ENCODE results near the gene CIP2A. TPM values are rescaled to one million over a fixed set of nuclear protein-coding genes. Genes with fewer than 3 reads are reported as not detected.
"Not testable (repeated sequence)": the region's sequence is repeated elsewhere in the genome, so short reads cannot be mapped to it uniquely, and the experiment has no call there.

CIP2A gene
- total RNA-seq (2014; rRNA removed; shearing (Covaris generic)) (13.7 and 13.9 TPM in 2 replicates), polyA plus RNA-seq (2016; fragmentation: Nextera tagmentation; extraction: Ambion mirVana) (9.7 and 10.5 TPM in 2 replicates)

GRCh38 chr3:108589081-108589997 is at the start of gene CIP2A, which contains the start of gene DZIP3:
CIP2A (minus strand) TSS chr3:108589438; CDS start chr3:108589375, 63 bp downstream.
DZIP3 (plus strand) TSS chr3:108589722; CDS start chr3:108605407, 15,685 bp downstream.
- H3K9me3 ChIP-seq (ENCODE audit: low read depth) = no peaks in the 10 kb centered on the region
- H3K79me2 ChIP-seq (ENCODE audit: insufficient read depth) = peaks cover 48% of the 10 kb centered on the region
- no peaks in the 10 kb centered on the region for H3K36me3 ChIP-seq (ENCODE audit: low read depth)
- in situ Hi-C loops (cut with MboI) = no loop called here
- H3K9me2 ChIP-seq (ENCODE audit: insufficient read depth) = no peaks in the 10 kb centered on the region
- peak within 1 kb of the TSS; percentile 98 for H3K4me3 ChIP-seq
- no peak for TF ChIP-seq EZH2 (IDR thresholded peaks at IDR 0.05; ENCODE audit: insufficient read depth, poor library complexity, severe bottlenecking)
- TF ChIP-seq EZH2phosphoT487 (IDR thresholded peaks at IDR 0.05; ENCODE audit: insufficient read depth, low read depth) = no peak
- H3K4me2 ChIP-seq (ENCODE audit: unreplicated experiment) = peak within 1 kb of the TSS; percentile 97
- H3K27me3 ChIP-seq (replicated peaks; ENCODE audit: insufficient read depth) = no peaks in the 10 kb centered on the region
- peaks cover 7% of the 10 kb centered on the region; the same call in 1 of the 2 replicates for H3F3A ChIP-seq (ENCODE audit: insufficient read depth)
- H3K4me1 ChIP-seq (ENCODE audit: insufficient read depth) = peaks cover 22% of the 10 kb centered on the region; the same call in 1 of the 2 replicates
- H2AFZ ChIP-seq = peak within 1 kb of the TSS; percentile 99
- WGBS, 2 experiments (ENCODE audit: low coverage in 1 of 2, low lambda C conversion rate in 2 of 2, missing lambda C conversion rate in 2 of 2) = 0 to 1% methylated on average over 59 of the region's 59 CpGs
- H4K20me1 ChIP-seq (ENCODE audit: insufficient read depth) = no peaks in the 10 kb centered on the region
- peak within 1 kb of the TSS; percentile 91 for H3K27ac ChIP-seq
- DNase-seq = peak; percentile 94
- peak within 1 kb of the TSS; percentile 94 for H3K9ac ChIP-seq

GRCh38 chr3:108629974-108630373 is 40.7 kb upstream of the CIP2A start:
- Histone ChIP-seq H3K4me2 (ENCODE audit: unreplicated experiment) (no peak overlapping the region), H3K27me3 (replicated peaks; ENCODE audit: insufficient read depth) (no peaks in the 10 kb centered on the region), H2AFZ (no peak overlapping the region), H3K36me3 (ENCODE audit: low read depth) (no peaks in the 10 kb centered on the region), H4K20me1 (ENCODE audit: insufficient read depth) (no peaks in the 10 kb centered on the region), H3K9me2 (ENCODE audit: insufficient read depth) (no peaks in the 10 kb centered on the region), H3F3A (ENCODE audit: insufficient read depth) (no peaks in the 10 kb centered on the region), H3K9ac (no peak overlapping the region), H3K79me2 (ENCODE audit: insufficient read depth) (no peaks in the 10 kb centered on the region), H3K4me3 (no peak overlapping the region), H3K4me1 (ENCODE audit: insufficient read depth) (no peaks in the 10 kb centered on the region), H3K9me3 (ENCODE audit: low read depth) (no peaks in the 10 kb centered on the region), H3K27ac (no peak overlapping the region)
- TF ChIP-seq EZH2phosphoT487 (IDR thresholded peaks at IDR 0.05; ENCODE audit: insufficient read depth, low read depth) (no peak), EZH2 (IDR thresholded peaks at IDR 0.05; ENCODE audit: insufficient read depth, poor library complexity, severe bottlenecking) (no peak)
- DNase-seq = no peak
- in situ Hi-C loops (cut with MboI) = no loop called here
- 84 to 89% methylated on average over 1 of the region's 1 CpG for WGBS, 2 experiments (ENCODE audit: low coverage in 1 of 2, low lambda C conversion rate in 2 of 2, missing lambda C conversion rate in 2 of 2)

- WGBS, 2 experiments (ENCODE audit: low coverage in 1 of 2, low lambda C conversion rate in 2 of 2, missing lambda C conversion rate in 2 of 2) = 58 to 59% methylated on average over 3 of the region's 3 CpGs
- in situ Hi-C loops (cut with MboI) = no loop called here
- H3K79me2 ChIP-seq (ENCODE audit: insufficient read depth) = no peaks in the 10 kb centered on the region
- H3K9ac ChIP-seq = no peak overlapping the region
- H3K4me1 ChIP-seq (ENCODE audit: insufficient read depth) = no peaks in the 10 kb centered on the region
- TF ChIP-seq EZH2 (IDR thresholded peaks at IDR 0.05; ENCODE audit: insufficient read depth, poor library complexity, severe bottlenecking) (no peak), EZH2phosphoT487 (IDR thresholded peaks at IDR 0.05; ENCODE audit: insufficient read depth, low read depth) (no peak)
- H3K27ac ChIP-seq = no peak overlapping the region
- no peak overlapping the region for H3K4me3 ChIP-seq
- no peak overlapping the region for H3K4me2 ChIP-seq (ENCODE audit: unreplicated experiment)
- H3K27me3 ChIP-seq (replicated peaks; ENCODE audit: insufficient read depth) = no peaks in the 10 kb centered on the region
- no peak overlapping the region for H2AFZ ChIP-seq
- H3K9me2 ChIP-seq (ENCODE audit: insufficient read depth) = no peaks in the 10 kb centered on the region
- DNase-seq = no peak
- H3K9me3 ChIP-seq (ENCODE audit: low read depth) = no peaks in the 10 kb centered on the region
- H4K20me1 ChIP-seq (ENCODE audit: insufficient read depth) = no peaks in the 10 kb centered on the region
- no peaks in the 10 kb centered on the region for H3K36me3 ChIP-seq (ENCODE audit: low read depth)
- H3F3A ChIP-seq (ENCODE audit: insufficient read depth) = no peaks in the 10 kb centered on the region
Measured at GRCh38 chr3:108623504-108623903, 34.3 kb upstream of the CIP2A start.

GRCh38 chr3:108620250-108620649 is 31.0 kb upstream of the CIP2A start:
- DNase-seq = no peak
- H3K36me3 ChIP-seq (ENCODE audit: low read depth) = no peaks in the 10 kb centered on the region
- 78 to 91% methylated on average over 1 of the region's 1 CpG for whole genome bisulfite sequencing, 2 experiments (ENCODE audit: low coverage in 1 of 2, low lambda C conversion rate in 2 of 2, missing lambda C conversion rate in 2 of 2)

GRCh38 chr3:108616090-108616489 is 26.9 kb upstream of the CIP2A start:
- H3F3A ChIP-seq (ENCODE audit: insufficient read depth); in situ Hi-C loops (cut with MboI): not testable (repeated sequence)

More at GRCh38 chr3:108620250-108620649, 31.0 kb upstream of the CIP2A start:
- Histone ChIP-seq H3K9me2 (ENCODE audit: insufficient read depth) (no peaks in the 10 kb centered on the region), H4K20me1 (ENCODE audit: insufficient read depth) (no peaks in the 10 kb centered on the region), H3K79me2 (ENCODE audit: insufficient read depth) (no peaks in the 10 kb centered on the region), H3K27me3 (replicated peaks; ENCODE audit: insufficient read depth) (no peaks in the 10 kb centered on the region), H3K9me3 (ENCODE audit: low read depth) (no peaks in the 10 kb centered on the region), H3K4me1 (ENCODE audit: insufficient read depth) (no peaks in the 10 kb centered on the region), H3K9ac (no peak overlapping the region), H3K4me2 (ENCODE audit: unreplicated experiment) (no peak overlapping the region), H3F3A (ENCODE audit: insufficient read depth) (no peaks in the 10 kb centered on the region), H3K4me3 (no peak overlapping the region), H2AFZ (no peak overlapping the region), H3K27ac (no peak overlapping the region)
- TF ChIP-seq EZH2 (IDR thresholded peaks at IDR 0.05; ENCODE audit: insufficient read depth, poor library complexity, severe bottlenecking) (no peak), EZH2phosphoT487 (IDR thresholded peaks at IDR 0.05; ENCODE audit: insufficient read depth, low read depth) (no peak)
- in situ Hi-C loops (cut with MboI) = no loop called here

More at GRCh38 chr3:108616090-108616489, 26.9 kb upstream of the CIP2A start:
- 91 to 93% methylated on average over 8 of the region's 8 CpGs for WGBS, 2 experiments (ENCODE audit: low coverage in 1 of 2, low lambda C conversion rate in 2 of 2, missing lambda C conversion rate in 2 of 2)
- not testable (repeated sequence) for DNase-seq; H4K20me1 ChIP-seq (ENCODE audit: insufficient read depth); H3K27me3 ChIP-seq (replicated peaks; ENCODE audit: insufficient read depth); H3K4me1 ChIP-seq (ENCODE audit: insufficient read depth); H3K9me3 ChIP-seq (ENCODE audit: low read depth); H3K27ac ChIP-seq; H3K4me3 ChIP-seq; H3K9ac ChIP-seq; H3K9me2 ChIP-seq (ENCODE audit: insufficient read depth); H3K79me2 ChIP-seq (ENCODE audit: insufficient read depth); H3K36me3 ChIP-seq (ENCODE audit: low read depth); H3K4me2 ChIP-seq (ENCODE audit: unreplicated experiment); H2AFZ ChIP-seq
